Measurements from ENCODE around the gene AGAP2.
"Not testable (repeated sequence)": the region's sequence is repeated elsewhere in the genome, so short reads cannot be mapped to it uniquely, and the experiment has no call there.

Gene AGAP2

GRCh38 chr12:57735198-57735855 lies 3.2 kb downstream of the AGAP2 start:
- DNase-seq, result no peak

- DNase-seq, result no peak
These were observed 4.0 kb downstream of the AGAP2 start for GRCh38 chr12:57734591-57734990.

- DNase-seq, result no peak
These were observed 4.6 kb downstream of the AGAP2 start for GRCh38 chr12:57733928-57734327.

- no peak for DNase-seq
These were observed 5.6 kb downstream of the AGAP2 start for GRCh38 chr12:57732726-57733593.

GRCh38 chr12:57732270-57732669 lies 6.3 kb downstream of the AGAP2 start:
- no peak for DNase-seq

GRCh38 chr12:57731411-57732080 lies 7.0 kb downstream of the AGAP2 start:
- DNase-seq, result no peak

- no peak for DNase-seq
These were observed 8.0 kb downstream of the AGAP2 start for GRCh38 chr12:57730336-57731067.

GRCh38 chr12:57729321-57729844 lies 9.2 kb downstream of the AGAP2 start:
- no peak for DNase-seq

- no peak for DNase-seq
These were observed 10.7 kb downstream of the AGAP2 start for GRCh38 chr12:57727758-57728395.

- no peak for DNase-seq
These were observed 11.4 kb downstream of the AGAP2 start for GRCh38 chr12:57726884-57727757.

- peak; percentile 44 for DNase-seq
These were observed 12.2 kb downstream of the AGAP2 start for GRCh38 chr12:57726151-57726883.

GRCh38 chr12:57725851-57726150 lies 12.7 kb downstream of the AGAP2 start:
- DNase-seq, result no peak

GRCh38 chr12:57724936-57725740 lies 13.4 kb downstream of the AGAP2 start:
- no peak for DNase-seq

- DNase-seq, result no peak
These were observed 14.3 kb downstream of the AGAP2 start for GRCh38 chr12:57724003-57724935.

- no peak for DNase-seq
These were observed 14.9 kb downstream of the AGAP2 start for GRCh38 chr12:57723630-57723962.

GRCh38 chr12:57722716-57723629 lies 15.6 kb downstream of the AGAP2 start:
- no peak for DNase-seq

- not testable (repeated sequence) for DNase-seq
These were observed 16.5 kb downstream of the AGAP2 start for GRCh38 chr12:57721846-57722608.

Measured in CD4-positive, alpha-beta T cell treated with Interleukin-17A for 4 hours (primary cell).